ENCODE measurements around the gene QSOX2.

Gene QSOX2

DNA sequence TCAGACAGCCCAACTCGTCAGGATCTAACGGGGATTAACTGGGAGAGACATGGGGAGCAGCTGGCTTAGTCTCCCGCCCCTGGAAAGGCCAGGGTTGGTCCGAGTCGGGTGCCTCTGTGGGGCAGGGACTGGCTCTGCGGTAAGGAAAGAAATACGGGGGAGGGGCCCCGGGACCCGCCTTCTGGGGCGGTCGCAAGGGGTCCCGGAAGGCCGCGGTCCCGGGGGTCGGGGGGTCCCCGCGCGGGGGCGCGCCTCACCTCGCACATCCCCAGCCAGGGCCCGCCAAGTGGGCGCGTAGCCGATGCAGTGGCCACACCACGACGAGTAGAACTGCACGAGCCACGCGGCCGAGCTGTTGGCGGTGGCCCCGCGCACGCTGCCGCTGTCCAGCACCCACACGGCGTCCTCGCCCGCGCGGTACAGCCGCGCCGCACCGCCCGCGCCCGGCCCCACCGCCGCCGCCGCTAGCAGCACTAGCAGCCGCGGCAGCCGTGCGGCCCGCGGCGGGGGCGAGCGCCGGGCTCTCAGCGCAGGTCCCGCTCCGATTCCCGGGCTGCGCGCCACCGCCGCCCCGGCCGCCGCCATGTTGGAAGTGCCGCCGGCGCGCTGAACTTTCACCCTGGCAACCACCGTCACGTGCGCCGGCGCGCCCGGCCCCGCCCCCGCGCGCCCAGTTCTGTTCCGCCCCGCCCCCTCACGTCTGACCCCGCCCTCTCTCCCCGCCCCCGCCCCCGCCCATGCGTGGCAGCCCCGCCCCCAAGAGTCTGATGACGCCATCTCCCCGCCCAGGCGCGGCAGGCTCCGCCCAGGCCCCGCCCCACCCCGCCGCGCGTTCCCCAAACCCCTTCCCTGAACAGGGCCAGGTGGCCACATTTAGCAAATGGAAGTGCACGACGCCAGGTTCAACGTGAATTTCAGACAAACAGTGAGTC, at the start of gene QSOX2:
QSOX2 (minus strand) TSS at position 594 of the 932 bp plus-strand sequence; CDS start at position 585, 9 bp downstream.
- no peaks in the 10 kb centered on the region for H3K27me3 Mint-ChIP-seq
- H3K9me3 Mint-ChIP-seq: no peaks in the 10 kb centered on the region
- H3K36me3 Mint-ChIP-seq: peaks cover 3% of the 10 kb centered on the region
- peak within 1 kb of the TSS; percentile 99 for H3K4me3 Mint-ChIP-seq
- H3K27ac Mint-ChIP-seq: peak within 1 kb of the TSS; percentile 98
- H3K4me1 Mint-ChIP-seq: peaks cover 41% of the 10 kb centered on the region

DNA sequence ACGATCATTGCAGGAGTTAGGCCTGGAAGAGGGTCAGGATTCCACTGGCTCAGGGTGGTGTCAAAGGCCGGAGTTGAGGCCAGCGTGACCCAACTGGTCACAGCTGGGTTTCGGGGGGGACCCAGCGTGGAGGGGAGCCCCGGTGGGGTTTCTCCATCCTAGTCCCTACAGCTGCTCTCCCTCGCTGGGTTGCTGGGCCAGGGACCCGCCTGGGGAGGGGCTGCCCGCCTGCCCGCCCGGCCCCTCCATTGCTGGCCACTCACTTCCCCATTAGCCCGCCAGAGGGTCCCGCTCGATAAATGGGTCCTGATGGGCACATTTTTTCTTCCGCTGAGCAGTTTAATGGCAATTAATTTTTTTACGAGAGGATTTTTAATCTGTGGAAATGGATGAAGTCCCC, 49.4 kb upstream of the QSOX2 start:
- H3K27me3 Mint-ChIP-seq: no peaks in the 10 kb centered on the region
- no peaks in the 10 kb centered on the region for H3K36me3 Mint-ChIP-seq
- no peaks in the 10 kb centered on the region for H3K9me3 Mint-ChIP-seq
- no peak overlapping the region for H3K4me3 Mint-ChIP-seq
- no peak overlapping the region for H3K27ac Mint-ChIP-seq
- H3K4me1 Mint-ChIP-seq: no peaks in the 10 kb centered on the region

- Mint-ChIP-seq H3K4me1 (no peaks in the 10 kb centered on the region), H3K27ac (no peak overlapping the region), H3K9me3 (no peaks in the 10 kb centered on the region), H3K4me3 (no peak overlapping the region), H3K27me3 (no peaks in the 10 kb centered on the region), H3K36me3 (no peaks in the 10 kb centered on the region)
Measured at GRCh38 chr9:136294437-136294836, 48.8 kb upstream of the QSOX2 start.

DNA sequence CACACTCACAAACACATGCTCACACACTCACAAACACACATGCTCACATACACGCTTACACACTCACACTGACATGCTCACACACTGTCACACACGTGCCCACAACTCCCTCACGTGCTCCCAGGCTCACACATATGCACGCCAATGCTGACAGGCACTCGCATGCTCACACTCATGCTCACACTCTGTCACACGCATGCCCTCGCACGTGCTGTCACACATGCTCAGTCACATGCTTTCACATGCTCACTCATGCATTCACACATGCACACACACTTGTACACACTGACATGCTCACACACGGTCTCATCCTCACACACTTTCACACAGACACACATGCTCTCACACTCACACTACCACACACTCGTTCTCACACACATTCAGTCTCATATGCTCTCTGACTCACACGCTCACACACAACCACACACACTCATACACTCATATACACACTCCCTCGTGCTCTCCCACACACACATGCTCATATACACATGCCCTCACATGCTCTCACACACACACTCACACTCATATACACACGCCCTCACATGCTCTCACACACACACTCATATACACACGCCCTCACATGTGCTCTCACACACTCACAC, 48.0 kb upstream of the QSOX2 start:
- H3K4me1 Mint-ChIP-seq: no peaks in the 10 kb centered on the region
- no peak overlapping the region for H3K27ac Mint-ChIP-seq
- H3K4me3 Mint-ChIP-seq: no peak overlapping the region
- H3K9me3 Mint-ChIP-seq: no peaks in the 10 kb centered on the region
- H3K27me3 Mint-ChIP-seq: no peaks in the 10 kb centered on the region
- no peaks in the 10 kb centered on the region for H3K36me3 Mint-ChIP-seq

- Mint-ChIP-seq H3K36me3 (no peaks in the 10 kb centered on the region), H3K27ac (no peak overlapping the region), H3K27me3 (no peaks in the 10 kb centered on the region), H3K4me3 (no peak overlapping the region), H3K9me3 (no peaks in the 10 kb centered on the region), H3K4me1 (no peaks in the 10 kb centered on the region)
Measured at GRCh38 chr9:136292591-136293448, 47.2 kb upstream of the QSOX2 start.

DNA sequence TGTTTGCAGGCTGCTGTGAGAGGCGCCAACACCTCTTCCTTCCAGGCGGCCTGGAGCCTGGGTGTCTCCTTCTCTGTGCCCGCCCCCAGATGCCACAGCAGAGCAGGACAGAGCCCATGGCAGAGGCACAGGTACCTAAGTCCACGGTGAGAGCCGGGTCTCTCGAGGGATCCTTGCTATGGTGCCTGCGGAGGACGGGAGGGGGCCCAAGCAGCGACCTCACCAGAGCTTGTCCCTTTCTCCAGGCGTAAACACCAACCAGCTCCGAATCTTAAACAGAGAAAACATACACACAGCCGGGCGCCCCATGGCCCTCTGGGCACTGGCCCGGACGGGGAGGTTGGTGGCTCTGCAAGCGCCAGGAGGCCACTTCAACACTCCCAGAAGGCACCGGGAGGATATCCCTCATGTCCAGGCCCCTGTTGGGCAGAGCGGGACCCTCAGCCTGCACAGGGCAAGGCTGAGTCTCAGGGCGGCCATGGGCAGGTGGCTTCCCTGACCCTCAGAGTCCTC, 46.5 kb upstream of the QSOX2 start:
- Mint-ChIP-seq H3K36me3 (no peaks in the 10 kb centered on the region), H3K9me3 (no peaks in the 10 kb centered on the region), H3K4me1 (no peaks in the 10 kb centered on the region), H3K27ac (no peak overlapping the region), H3K27me3 (no peaks in the 10 kb centered on the region), H3K4me3 (no peak overlapping the region)

DNA sequence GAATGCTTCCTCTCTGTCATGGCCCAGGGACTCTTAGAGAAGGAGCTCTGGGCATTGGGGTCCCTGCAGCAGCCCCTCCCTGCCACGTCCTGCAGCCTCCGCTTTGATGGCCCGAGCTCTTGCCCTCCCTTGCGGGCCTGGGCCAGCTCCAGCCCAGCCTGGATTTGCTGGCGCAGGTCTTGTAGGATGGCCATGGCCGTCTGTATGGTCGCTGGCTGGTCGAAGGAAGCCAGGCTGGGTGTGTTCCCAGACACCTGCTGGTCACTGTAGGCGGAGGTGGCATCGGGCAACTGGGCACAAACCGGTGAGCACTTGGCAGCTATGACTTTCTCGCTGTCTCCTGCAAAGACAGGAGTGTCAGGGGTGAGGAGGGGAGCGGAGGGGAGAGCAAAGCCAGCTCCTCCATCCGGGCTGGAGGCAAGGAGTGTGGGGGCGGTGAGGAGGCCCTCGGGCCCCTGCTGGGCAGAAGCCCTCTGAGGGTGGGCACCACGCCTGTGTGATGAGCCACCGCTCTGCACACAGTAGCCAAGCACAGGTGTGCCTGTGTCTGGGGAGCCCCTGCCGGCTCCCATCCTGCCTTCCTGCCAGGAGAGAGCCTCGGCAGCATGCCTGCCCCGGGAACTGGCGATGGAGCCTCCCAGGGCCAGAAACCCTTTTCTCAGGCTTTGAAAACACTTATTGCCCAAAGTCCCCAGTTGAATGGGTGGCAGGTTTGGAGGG, 45.9 kb upstream of the QSOX2 start:
- Mint-ChIP-seq H3K36me3 (no peaks in the 10 kb centered on the region), H3K4me3 (no peak overlapping the region), H3K9me3 (no peaks in the 10 kb centered on the region), H3K27me3 (no peaks in the 10 kb centered on the region), H3K27ac (no peak overlapping the region), H3K4me1 (no peaks in the 10 kb centered on the region)

- Mint-ChIP-seq H3K36me3 (no peaks in the 10 kb centered on the region), H3K27ac (no peak overlapping the region), H3K4me1 (no peaks in the 10 kb centered on the region), H3K9me3 (no peaks in the 10 kb centered on the region), H3K4me3 (no peak overlapping the region), H3K27me3 (no peaks in the 10 kb centered on the region)
Measured at GRCh38 chr9:136290508-136291000, 44.9 kb upstream of the QSOX2 start.

GRCh38 chr9:136289651-136290507, 44.3 kb upstream of the QSOX2 start:
- no peak overlapping the region for H3K4me3 Mint-ChIP-seq
- H3K36me3 Mint-ChIP-seq: no peaks in the 10 kb centered on the region
- no peaks in the 10 kb centered on the region for H3K4me1 Mint-ChIP-seq
- H3K27ac Mint-ChIP-seq: no peak overlapping the region
- H3K9me3 Mint-ChIP-seq: no peaks in the 10 kb centered on the region
- no peaks in the 10 kb centered on the region for H3K27me3 Mint-ChIP-seq

DNA sequence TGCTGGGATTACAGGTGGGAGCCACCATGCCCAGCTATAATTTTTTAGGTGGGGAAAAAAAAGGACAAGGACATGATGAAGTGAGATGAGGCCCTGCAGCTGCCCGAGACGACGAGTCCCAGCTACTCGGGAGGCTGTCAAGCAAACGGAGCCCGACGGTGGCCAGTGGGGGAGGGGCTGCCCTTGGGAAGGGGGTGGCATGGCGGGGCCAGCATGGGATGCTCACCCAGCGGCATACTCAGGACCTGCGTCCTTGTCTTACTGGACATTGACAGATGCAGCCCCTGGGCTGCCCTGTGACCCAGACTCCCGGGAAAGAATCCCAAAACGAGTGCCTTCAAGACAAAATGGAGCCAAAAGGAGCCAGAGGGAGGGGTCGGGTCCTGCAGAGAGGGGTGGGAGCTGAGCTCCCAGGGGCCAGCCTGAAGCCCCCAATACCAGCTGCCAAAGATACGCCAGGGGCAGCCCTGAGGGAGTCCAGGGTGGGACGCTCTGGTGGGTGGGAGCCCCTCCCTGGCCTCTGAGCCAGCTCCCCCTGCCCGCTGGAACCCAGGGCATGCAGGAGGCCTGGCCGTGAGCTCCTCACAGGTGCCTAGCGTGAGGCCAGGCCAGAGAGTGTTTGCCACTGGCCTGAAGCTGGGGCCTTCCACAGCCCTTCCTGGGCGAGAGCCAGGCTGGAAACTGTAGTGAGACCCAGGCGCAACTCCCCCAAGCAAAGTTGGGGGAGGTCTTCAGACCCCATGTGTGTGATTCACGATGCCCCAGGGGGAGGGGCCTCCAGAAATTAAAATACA, 42.5 kb upstream of the QSOX2 start:
- Mint-ChIP-seq H3K27me3 (peaks cover 1% of the 10 kb centered on the region), H3K4me1 (peaks cover 4% of the 10 kb centered on the region), H3K4me3 (no peak overlapping the region), H3K27ac (no peak overlapping the region), H3K9me3 (no peaks in the 10 kb centered on the region), H3K36me3 (no peaks in the 10 kb centered on the region)

- no peaks in the 10 kb centered on the region for H3K9me3 Mint-ChIP-seq
- peaks cover 4% of the 10 kb centered on the region for H3K4me1 Mint-ChIP-seq
- no peaks in the 10 kb centered on the region for H3K36me3 Mint-ChIP-seq
- H3K27me3 Mint-ChIP-seq: peaks cover 1% of the 10 kb centered on the region
- no peak overlapping the region for H3K27ac Mint-ChIP-seq
- H3K4me3 Mint-ChIP-seq: no peak overlapping the region
Measured at GRCh38 chr9:136286987-136287379, 41.4 kb upstream of the QSOX2 start.

GRCh38 chr9:136286359-136286986, 40.9 kb upstream of the QSOX2 start:
- H3K4me1 Mint-ChIP-seq: peaks cover 4% of the 10 kb centered on the region
- no peak overlapping the region for H3K27ac Mint-ChIP-seq
- H3K9me3 Mint-ChIP-seq: no peaks in the 10 kb centered on the region
- H3K4me3 Mint-ChIP-seq: no peak overlapping the region
- peaks cover 1% of the 10 kb centered on the region for H3K27me3 Mint-ChIP-seq
- H3K36me3 Mint-ChIP-seq: no peaks in the 10 kb centered on the region
